GM10248 (cell line): ENCODE measurements around the gene BBX.

ENCODE experiments used
- CTCF ChIA-PET: fragments of 300-600 bp; sonication (Branson Sonifier 250); formaldehyde crosslinking; extraction: SDS; loops from one replicate; lab custom pipeline; 2021; ENCODE audit warnings: antibody characterized with exemption; lab: Yijun Ruan, JAX
- POLR2A ChIA-PET: fragments of 350-650 bp; sonication (Branson Sonifier 250); formaldehyde crosslinking; extraction: SDS; loops from one replicate; lab custom pipeline; 2020; ENCODE audit warnings: antibody characterized with exemption; lab: Yijun Ruan, JAX
- DNase-seq: peaks from one replicate; pipeline ENCODE4 v3.0.0; 2012; ENCODE audit errors: extremely low spot score
- CTCF ChIP-seq: IDR thresholded peaks from 2 replicates; pipeline ENCODE4 v1.5.1; 2012; ENCODE audit warnings: mild to moderate bottlenecking, low read depth; ENCODE audit errors: extremely low read depth, missing control alignments, control extremely low read depth

The BBX gene

GRCh38 chr3:107803170-107803569 lies 280.4 kb downstream of the BBX start:
- no peak for TF ChIP-seq CTCF
- ChIA-PET POLR2A (no interaction called here), CTCF (interaction anchor here (0.8 to 1.8 kb wide), 4 partner anchors 8 to 23 kb away, joined by 3 to 8 read pairs (median 4); no protein-coding TSS in a partner anchor)
- no peak for DNase-seq

- ChIA-PET CTCF (no interaction called here), POLR2A (no interaction called here)
- DNase-seq = no peak
- no peak for TF ChIP-seq CTCF
Measured at GRCh38 chr3:107806021-107806420, 283.3 kb downstream of the BBX start.

- ChIA-PET CTCF (no interaction called here), POLR2A (no interaction called here)
- no peak for DNase-seq
- TF ChIP-seq CTCF = no peak
Measured at GRCh38 chr3:107806536-107806935, 283.8 kb downstream of the BBX start.

GRCh38 chr3:107810171-107811071 lies 287.7 kb downstream of the BBX start:
- TF ChIP-seq CTCF = no peak
- CTCF ChIA-PET = interaction anchor here (0.8 kb wide), 1 partner anchor 99 kb away, joined by 3 read pairs; no protein-coding TSS in a partner anchor
- no peak for DNase-seq
- POLR2A ChIA-PET = no interaction called here

- POLR2A ChIA-PET = no interaction called here
- no peak for TF ChIP-seq CTCF
- CTCF ChIA-PET = interaction anchor here (1.5 kb wide), 1 partner anchor 15 kb away, joined by 3 read pairs; no protein-coding TSS in a partner anchor
- no peak for DNase-seq
Measured at GRCh38 chr3:107813026-107813425, 290.3 kb downstream of the BBX start.

- no peak for DNase-seq
- ChIA-PET POLR2A (no interaction called here), CTCF (interaction anchor here (1.7 kb wide), 1 partner anchor 24 kb away, joined by 4 read pairs; no protein-coding TSS in a partner anchor)
- no peak for TF ChIP-seq CTCF
Measured at GRCh38 chr3:107816107-107816506, 293.3 kb downstream of the BBX start.
